HCT116 (cell line): ENCODE results near the gene NANOG.
"Not testable (repeated sequence)": the region's sequence is repeated elsewhere in the genome, so short reads cannot be mapped to it uniquely, and the experiment has no call there.

Experiments
- ATF3 ChIP-seq: IDR thresholded peaks from 2 replicates; pipeline ENCODE4 v1.6.1; 2012
- CBX3 ChIP-seq: IDR thresholded peaks from 2 replicates; pipeline ENCODE4 v1.6.1; 2012; ENCODE audit warnings: low read depth
- CTCF ChIP-seq, 3 experiments: fragments of 200-600 bp in 1 of 3; sonication (generic) in 1 of 3; IDR thresholded peaks in 2 of 3; conservative IDR thresholded peaks in 1 of 3; 2 replicates each; pipeline ENCODE4 v1.5.1; 2012 to 2017; ENCODE audit warnings: low read depth in 2 of 3, low read length in 2 of 3, antibody characterized with exemption in 1 of 3, borderline replicate concordance in 1 of 3, control low read depth in 1 of 3, mild to moderate bottlenecking in 1 of 3, mixed read lengths in 1 of 3, mixed run types in 1 of 3, moderate library complexity in 1 of 3; ENCODE audit not compliant: insufficient read depth in 1 of 3
- EZH2 ChIP-seq: fragments of 200-600 bp; sonication (generic); IDR thresholded peaks from 2 replicates; pipeline ENCODE4 v1.6.1; 2017; ENCODE audit warnings: antibody characterized with exemption, mixed run types
- ZNF274 ChIP-seq: fragments of 200-500 bp; sonication (Bioruptor generic); IDR thresholded peaks from 2 replicates; pipeline ENCODE4 v1.6.1; 2014; ENCODE audit warnings: mild to moderate bottlenecking, low read depth, low read length, inconsistent platforms

- not testable (repeated sequence) for TF ChIP-seq ATF3; CBX3; CTCF (IDR thresholded peaks at IDR 0.05 in 2 of 3, conservative IDR thresholded peaks at IDR 0.05 in 1 of 3; ENCODE audit: borderline replicate concordance in 1 of 3, insufficient read depth in 1 of 3, low read depth in 2 of 3, low read length in 2 of 3); ZNF274; EZH2
These were observed 33.5 kb upstream of the NANOG start for GRCh38 chr12:7755668-7756067.
